ENCODE results near the gene RPS6KA2. TPM values are rescaled to one million over a fixed set of nuclear protein-coding genes. Genes with fewer than 3 reads are reported as not detected.

RPS6KA2 gene
- total RNA-seq, 4 donors from 2014 or later = 43.9 to 161 (median 82.7) TPM

GRCh38 chr6:166456395-166457156, 170.5 kb downstream of the RPS6KA2 start:
- TF ChIP-seq CTCF (IDR thresholded peaks at IDR 0.05; ENCODE audit: low read depth) = no peak

GRCh38 chr6:166454692-166455515, 172.1 kb downstream of the RPS6KA2 start:
- no peak for TF ChIP-seq CTCF (IDR thresholded peaks at IDR 0.05; ENCODE audit: low read depth)

GRCh38 chr6:166453651-166454050, 173.4 kb downstream of the RPS6KA2 start:
- TF ChIP-seq CTCF (IDR thresholded peaks at IDR 0.05; ENCODE audit: low read depth) = no peak

GRCh38 chr6:166450167-166450873, 176.7 kb downstream of the RPS6KA2 start:
- TF ChIP-seq CTCF (IDR thresholded peaks at IDR 0.05; ENCODE audit: low read depth) = no peak

GRCh38 chr6:166449641-166450040, 177.4 kb downstream of the RPS6KA2 start:
- no peak for TF ChIP-seq CTCF (IDR thresholded peaks at IDR 0.05; ENCODE audit: low read depth)

- TF ChIP-seq CTCF (IDR thresholded peaks at IDR 0.05; ENCODE audit: low read depth) = no peak
Measured at GRCh38 chr6:166449036-166449435, 178.0 kb downstream of the RPS6KA2 start.

GRCh38 chr6:166448432-166448831, 178.6 kb downstream of the RPS6KA2 start:
- TF ChIP-seq CTCF (IDR thresholded peaks at IDR 0.05; ENCODE audit: low read depth) = no peak

Data from subcutaneous adipose tissue (tissue), 4 donors.